Liver (tissue), 3 donors: ENCODE results near the gene AEN.

Experiments used
- ATF3 ChIP-seq: IDR thresholded peaks from 2 replicates; pipeline ENCODE4 v1.6.1; 2016; ENCODE audit warnings: antibody characterized with exemption
- CTCF ChIP-seq: fragments of 150-350 bp; IDR thresholded peaks from 2 replicates; pipeline ENCODE4 v1.5.1; 2017; ENCODE audit warnings: improper control_type of control experiment, low read depth, low read length; ENCODE audit not compliant: missing input control
- EGR1 ChIP-seq, 2 donors: IDR thresholded peaks; 2 replicates each; pipeline ENCODE4 v1.6.1; 2016 to 2018; ENCODE audit warnings: antibody characterized with exemption in 2 of 2, low read depth in 2 of 2
- GABPA ChIP-seq, 2 donors: IDR thresholded peaks in 1 of 2; conservative IDR thresholded peaks in 1 of 2; 2 replicates each; pipeline ENCODE4 v1.6.1; 2016; ENCODE audit warnings: antibody characterized with exemption in 2 of 2, mild to moderate bottlenecking in 1 of 2, moderate library complexity in 1 of 2
- RAD21 ChIP-seq, 2 donors: IDR thresholded peaks; 2 replicates each; pipeline ENCODE4 v1.6.1; 2016; ENCODE audit warnings: antibody characterized with exemption in 2 of 2, mild to moderate bottlenecking in 2 of 2
- TAF1 ChIP-seq: conservative IDR thresholded peaks from 2 replicates; pipeline ENCODE4 v1.6.1; 2016; ENCODE audit warnings: antibody characterized with exemption, mild to moderate bottlenecking
- TF ChIP-seq, protein P1 (sequence below): IDR thresholded peaks from 2 replicates; pipeline ENCODE4 v1.6.1; 2016; ENCODE audit warnings: antibody characterized with exemption, mild to moderate bottlenecking
- TF ChIP-seq, protein P2 (sequence below): IDR thresholded peaks from 2 replicates; pipeline ENCODE4 v1.6.1; 2016; ENCODE audit warnings: antibody characterized with exemption
- donor health status: healthy.
- donor health status: healthy.

DNA sequence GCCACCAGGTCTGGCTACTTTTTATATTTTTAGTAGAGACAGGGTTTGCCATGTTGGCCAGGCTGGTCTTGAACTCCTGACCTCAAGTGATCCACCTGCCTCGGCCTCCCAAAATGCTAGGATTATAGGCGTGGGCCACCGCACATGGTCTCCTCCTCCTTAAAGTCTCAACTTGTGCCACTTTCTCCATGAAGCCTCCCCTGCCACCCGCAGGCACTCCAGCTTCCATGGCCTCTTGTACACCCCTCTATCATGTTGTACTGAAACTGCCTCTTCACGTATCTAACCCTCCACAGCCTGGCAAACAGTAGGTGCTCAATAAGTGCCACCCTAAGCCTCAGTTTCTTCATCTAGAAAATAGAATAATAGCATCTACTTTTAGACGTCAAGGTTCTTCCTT is 57.6 kb downstream of the AEN start:
- no peak for TF ChIP-seq GABPA (IDR thresholded peaks at IDR 0.05 in 1 of 2, conservative IDR thresholded peaks at IDR 0.05 in 1 of 2)
- no peak for TF ChIP-seq CTCF
- TF ChIP-seq EGR1 (IDR thresholded peaks at IDR 0.05; ENCODE audit: low read depth in 2 of 2), result no peak
- no peak for TF ChIP-seq ATF3
- no peak for TF ChIP-seq TAF1
- TF ChIP-seq RAD21 (IDR thresholded peaks at IDR 0.05), result no peak
- TF ChIP-seq, protein P1, sequence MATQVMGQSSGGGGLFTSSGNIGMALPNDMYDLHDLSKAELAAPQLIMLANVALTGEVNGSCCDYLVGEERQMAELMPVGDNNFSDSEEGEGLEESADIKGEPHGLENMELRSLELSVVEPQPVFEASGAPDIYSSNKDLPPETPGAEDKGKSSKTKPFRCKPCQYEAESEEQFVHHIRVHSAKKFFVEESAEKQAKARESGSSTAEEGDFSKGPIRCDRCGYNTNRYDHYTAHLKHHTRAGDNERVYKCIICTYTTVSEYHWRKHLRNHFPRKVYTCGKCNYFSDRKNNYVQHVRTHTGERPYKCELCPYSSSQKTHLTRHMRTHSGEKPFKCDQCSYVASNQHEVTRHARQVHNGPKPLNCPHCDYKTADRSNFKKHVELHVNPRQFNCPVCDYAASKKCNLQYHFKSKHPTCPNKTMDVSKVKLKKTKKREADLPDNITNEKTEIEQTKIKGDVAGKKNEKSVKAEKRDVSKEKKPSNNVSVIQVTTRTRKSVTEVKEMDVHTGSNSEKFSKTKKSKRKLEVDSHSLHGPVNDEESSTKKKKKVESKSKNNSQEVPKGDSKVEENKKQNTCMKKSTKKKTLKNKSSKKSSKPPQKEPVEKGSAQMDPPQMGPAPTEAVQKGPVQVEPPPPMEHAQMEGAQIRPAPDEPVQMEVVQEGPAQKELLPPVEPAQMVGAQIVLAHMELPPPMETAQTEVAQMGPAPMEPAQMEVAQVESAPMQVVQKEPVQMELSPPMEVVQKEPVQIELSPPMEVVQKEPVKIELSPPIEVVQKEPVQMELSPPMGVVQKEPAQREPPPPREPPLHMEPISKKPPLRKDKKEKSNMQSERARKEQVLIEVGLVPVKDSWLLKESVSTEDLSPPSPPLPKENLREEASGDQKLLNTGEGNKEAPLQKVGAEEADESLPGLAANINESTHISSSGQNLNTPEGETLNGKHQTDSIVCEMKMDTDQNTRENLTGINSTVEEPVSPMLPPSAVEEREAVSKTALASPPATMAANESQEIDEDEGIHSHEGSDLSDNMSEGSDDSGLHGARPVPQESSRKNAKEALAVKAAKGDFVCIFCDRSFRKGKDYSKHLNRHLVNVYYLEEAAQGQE, result no peak
- TF ChIP-seq, protein P2, sequence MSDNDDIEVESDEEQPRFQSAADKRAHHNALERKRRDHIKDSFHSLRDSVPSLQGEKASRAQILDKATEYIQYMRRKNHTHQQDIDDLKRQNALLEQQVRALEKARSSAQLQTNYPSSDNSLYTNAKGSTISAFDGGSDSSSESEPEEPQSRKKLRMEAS, result no peak
